HepG2 (cell line): ENCODE data around the gene TTC29. TPM values are rescaled to one million over a fixed set of nuclear protein-coding genes. Genes with fewer than 3 reads are reported as not detected.

Experiments used
- MLLT10 ChIP-seq: sonication (generic); formaldehyde crosslinking; IDR thresholded peaks from 2 replicates; pipeline ENCODE4 v1.4.0; 2020; ENCODE audit warnings: missing genetic modification reagents
- PREB ChIP-seq: sonication (generic); formaldehyde crosslinking; IDR thresholded peaks from 2 replicates; pipeline ENCODE4 v1.4.0; 2020; ENCODE audit warnings: missing genetic modification reagents
- ZBTB33 ChIP-seq: sonication (generic); formaldehyde crosslinking; IDR thresholded peaks from 2 replicates; pipeline ENCODE4 v1.4.0; 2020; ENCODE audit warnings: missing genetic modification reagents
- polyA plus RNA-seq, 8 experiments: library from polyadenylated mRNA; depleted of rRNA in 3 of 8; stranded (reverse) in 7 of 8; unstranded in 1 of 8; fragments of >200 nt; fragmentation: Illumina TruSeq in 4 of 8; extraction: Trizol in 4 of 8; gene quantifications; 2 replicates each; pipeline versions ENCODE4 v1.2.1 to v1.2.3, GENCODE V29; 2011 to 2016; ENCODE audit warnings: low read depth in 4 of 8, missing spikeins in 1 of 8, mixed read lengths in 1 of 8; ENCODE audit not compliant: insufficient read depth in 1 of 8
- total RNA-seq, 5 experiments: library from RNA; depleted of rRNA; stranded (reverse); fragments of >200 nt; fragmentation: Illumina TruSeq; extraction: Trizol; gene quantifications; 2 replicates each; pipeline ENCODE4 v1.2.3, GENCODE V29; 2016; ENCODE audit warnings: low read depth in 1 of 5

The TTC29 gene
- total and polyA plus RNA-seq, 2 of the 13 experiments (the other 11 are each of a cell fraction or from before 2014, with no cell fraction given) = not detected

- TF ChIP-seq PREB (CRISPR knock-in tag) = no peak
- no peak for TF ChIP-seq ZBTB33
- no peak for TF ChIP-seq MLLT10
Measured at GRCh38 chr4:146661367-146661766, 284.3 kb downstream of the TTC29 start (continued).
